HepG2 (cell line): ENCODE measurements around the gene RPS2. TPM values are rescaled to one million over a fixed set of nuclear protein-coding genes. Genes with fewer than 3 reads are reported as not detected.

ENCODE experiments used
- ARID2 ChIP-seq: sonication (generic); formaldehyde crosslinking; IDR thresholded peaks from 2 replicates; pipeline ENCODE4 v1.8.1; 2022; ENCODE audit warnings: mild to moderate bottlenecking, missing genetic modification reagents, borderline replicate concordance
- CENPT ChIP-seq: sonication (generic); formaldehyde crosslinking; IDR thresholded peaks from 2 replicates; pipeline ENCODE4 v1.8.0; 2022; ENCODE audit warnings: low read depth, mild to moderate bottlenecking, moderate library complexity, missing genetic modification reagents
- ELF1 ChIP-seq: sonication (generic); formaldehyde crosslinking; IDR thresholded peaks from 2 replicates; pipeline ENCODE4 v1.4.0; 2020; ENCODE audit warnings: missing genetic modification reagents
- EP300 ChIP-seq, 3 experiments: sonication (generic) in 1 of 3; formaldehyde crosslinking in 1 of 3; IDR thresholded peaks; 2 replicates each; pipeline versions ENCODE4 v1.5.1 to v1.6.1; 2011 to 2020; ENCODE audit warnings: low read depth in 2 of 3, low read length in 2 of 3, borderline replicate concordance in 1 of 3, improper control_type of control experiment in 1 of 3, mild to moderate bottlenecking in 1 of 3, missing genetic modification reagents in 1 of 3, moderate library complexity in 1 of 3
- FOXP1 ChIP-seq, 2 experiments: fragments of 450-650 bp in 1 of 2; IDR thresholded peaks; 2 replicates each; pipeline ENCODE4 v1.6.1; 2017 to 2018; ENCODE audit warnings: antibody characterized with exemption in 1 of 2
- GATAD1 ChIP-seq: IDR thresholded peaks from 2 replicates; pipeline ENCODE4 v1.6.1; 2016; ENCODE audit warnings: missing genetic modification reagents, missing compliant biosample characterization
- HCFC1 ChIP-seq: fragments of 150-350 bp; IDR thresholded peaks from 2 replicates; pipeline ENCODE4 v1.6.1; 2014; ENCODE audit warnings: low read depth, low read length
- HNRNPLL ChIP-seq: fragments of 200-400 bp; formaldehyde crosslinking; IDR thresholded peaks from 2 replicates; pipeline ENCODE4 v1.6.1; 2017; ENCODE audit warnings: mild to moderate bottlenecking, low read depth, low read length; ENCODE audit not compliant: poor library complexity, severe bottlenecking
- KDM4B ChIP-seq: sonication (generic); formaldehyde crosslinking; IDR thresholded peaks from 2 replicates; pipeline ENCODE4 v1.4.0; 2020; ENCODE audit warnings: missing genetic modification reagents
- KLF16 ChIP-seq, 2 experiments: sonication (generic) in 1 of 2; formaldehyde crosslinking in 1 of 2; IDR thresholded peaks; 2 replicates each; pipeline versions ENCODE4 v1.6.1 to v1.8.0; 2016 to 2023; ENCODE audit warnings: missing genetic modification reagents in 2 of 2, missing compliant biosample characterization in 1 of 2
- NFYC ChIP-seq: IDR thresholded peaks from 2 replicates; pipeline ENCODE4 v1.6.1; 2016; ENCODE audit warnings: missing genetic modification reagents, missing compliant biosample characterization
- PAF1 ChIP-seq: IDR thresholded peaks from 2 replicates; pipeline ENCODE4 v1.6.1; 2016; ENCODE audit warnings: missing genetic modification reagents, missing compliant biosample characterization
- RFX5 ChIP-seq: IDR thresholded peaks from 2 replicates; pipeline ENCODE4 v1.6.1; 2011; ENCODE audit warnings: low read depth, low read length, improper control_type of control experiment
- ZNF17 ChIP-seq: sonication (generic); formaldehyde crosslinking; IDR thresholded peaks from 2 replicates; pipeline ENCODE4 v1.5.0; 2020; ENCODE audit warnings: mild to moderate bottlenecking, missing genetic modification reagents
- ZNF569 ChIP-seq: sonication (generic); formaldehyde crosslinking; IDR thresholded peaks from 2 replicates; pipeline ENCODE4 v1.5.0; 2020; ENCODE audit warnings: mild to moderate bottlenecking, missing genetic modification reagents, moderate library complexity, borderline replicate concordance
- ZNF703 ChIP-seq: sonication (generic); formaldehyde crosslinking; IDR thresholded peaks from 2 replicates; pipeline ENCODE4 v1.5.1; 2020; ENCODE audit warnings: missing genetic modification reagents, mild to moderate bottlenecking, moderate library complexity, borderline replicate concordance
- ZSCAN12 ChIP-seq: sonication (generic); formaldehyde crosslinking; IDR thresholded peaks from 2 replicates; pipeline ENCODE4 v1.9.0; 2021; ENCODE audit warnings: mild to moderate bottlenecking, missing genetic modification reagents
- ZSCAN29 ChIP-seq: sonication (generic); formaldehyde crosslinking; conservative IDR thresholded peaks from 2 replicates; pipeline ENCODE4 v1.4.0; 2020; ENCODE audit warnings: mild to moderate bottlenecking, missing genetic modification reagents
- ZSCAN31 ChIP-seq: sonication (generic); formaldehyde crosslinking; IDR thresholded peaks from 2 replicates; pipeline ENCODE4 v1.5.0; 2020; ENCODE audit warnings: low read depth, mild to moderate bottlenecking, missing genetic modification reagents
- polyA plus RNA-seq, 8 experiments: library from polyadenylated mRNA; depleted of rRNA in 3 of 8; stranded (reverse) in 7 of 8; unstranded in 1 of 8; fragments of >200 nt; fragmentation: Illumina TruSeq in 4 of 8; extraction: Trizol in 4 of 8; gene quantifications; 2 replicates each; pipeline versions ENCODE4 v1.2.1 to v1.2.3, GENCODE V29; 2011 to 2016; ENCODE audit warnings: low read depth in 4 of 8, missing spikeins in 1 of 8, mixed read lengths in 1 of 8; ENCODE audit not compliant: insufficient read depth in 1 of 8
- total RNA-seq, 5 experiments: library from RNA; depleted of rRNA; stranded (reverse); fragments of >200 nt; fragmentation: Illumina TruSeq; extraction: Trizol; gene quantifications; 2 replicates each; pipeline ENCODE4 v1.2.3, GENCODE V29; 2016; ENCODE audit warnings: low read depth in 1 of 5
- TF ChIP-seq, protein P1 (sequence below): sonication (generic); formaldehyde crosslinking; IDR thresholded peaks from 2 replicates; pipeline ENCODE4 v1.8.1; 2023; ENCODE audit warnings: mild to moderate bottlenecking, inconsistent platforms, moderate library complexity, missing genetic modification reagents, borderline replicate concordance
- TF ChIP-seq, protein P2 (sequence below): sonication (generic); formaldehyde crosslinking; IDR thresholded peaks from 2 replicates; pipeline ENCODE4 v1.5.0; 2020; ENCODE audit warnings: missing genetic modification reagents, mild to moderate bottlenecking, borderline replicate concordance
- TF ChIP-seq, protein P3 (sequence below): sonication (generic); formaldehyde crosslinking; IDR thresholded peaks from 2 replicates; pipeline ENCODE4 v1.8.1; 2023; ENCODE audit warnings: missing genetic modification reagents, inconsistent platforms, borderline replicate concordance
- TF ChIP-seq, protein P4 (sequence below): IDR thresholded peaks from 2 replicates; pipeline ENCODE4 v1.6.1; 2016; ENCODE audit warnings: low read depth, borderline replicate concordance
- TF ChIP-seq, protein P5 (sequence below): sonication (generic); formaldehyde crosslinking; IDR thresholded peaks from 2 replicates; pipeline ENCODE4 v1.4.0; 2020; ENCODE audit warnings: missing genetic modification reagents

RPS2 gene
- total and polyA plus RNA-seq, 2 of the 13 experiments (the other 11 are each of a cell fraction or from before 2014, with no cell fraction given): 1,908 to 4,514 TPM

DNA sequence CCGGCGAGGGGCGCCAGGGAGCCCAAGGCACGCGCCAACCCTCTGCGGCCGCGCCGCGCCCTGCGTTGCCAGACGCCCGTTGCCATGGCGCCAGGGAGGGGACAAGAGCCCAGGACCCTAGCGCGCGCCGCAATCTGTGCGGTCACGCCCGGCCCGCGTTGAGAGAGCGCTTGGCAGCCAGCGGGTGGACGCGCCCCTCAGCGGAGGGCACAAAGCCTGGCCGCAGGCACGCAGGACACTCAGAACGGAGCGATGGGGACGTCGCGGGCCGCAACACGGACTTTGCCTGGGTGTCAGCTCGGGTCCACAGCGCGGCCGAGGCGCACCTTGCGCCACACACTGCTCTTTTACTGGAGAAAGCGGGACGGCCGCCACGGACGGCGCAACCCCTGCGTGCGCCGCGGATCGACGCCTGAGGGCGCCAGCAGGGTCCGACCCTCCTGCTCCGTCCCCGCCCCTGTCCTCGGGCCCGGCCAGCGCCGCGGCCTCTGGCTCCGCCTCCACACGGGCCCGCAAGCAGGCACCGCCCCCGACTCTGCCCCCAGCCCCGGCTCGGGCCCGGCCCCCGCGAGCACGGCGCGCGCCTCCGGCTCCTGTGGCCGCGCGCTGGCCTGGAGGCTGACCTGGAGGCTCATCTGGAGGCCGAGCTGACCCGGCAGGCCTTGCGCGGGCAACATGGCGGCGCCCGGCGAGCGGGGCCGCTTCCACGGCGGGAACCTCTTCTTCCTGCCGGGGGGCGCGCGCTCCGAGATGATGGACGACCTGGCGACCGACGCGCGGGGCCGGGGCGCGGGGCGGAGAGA is 19.1 kb upstream of the RPS2 start, which contains the start of gene GFER (continued):
- TF ChIP-seq HNRNPLL: peak; percentile 98
- no peak for TF ChIP-seq KDM4B (CRISPR knock-in tag)
- no peak for TF ChIP-seq ZNF17 (CRISPR knock-in tag)
- no peak for TF ChIP-seq FOXP1 (IDR thresholded peaks at IDR 0.05)
- no peak for TF ChIP-seq FOXP1 (CRISPR knock-in tag; IDR thresholded peaks at IDR 0.05)
- TF ChIP-seq RFX5: no peak
- TF ChIP-seq, protein P1, sequence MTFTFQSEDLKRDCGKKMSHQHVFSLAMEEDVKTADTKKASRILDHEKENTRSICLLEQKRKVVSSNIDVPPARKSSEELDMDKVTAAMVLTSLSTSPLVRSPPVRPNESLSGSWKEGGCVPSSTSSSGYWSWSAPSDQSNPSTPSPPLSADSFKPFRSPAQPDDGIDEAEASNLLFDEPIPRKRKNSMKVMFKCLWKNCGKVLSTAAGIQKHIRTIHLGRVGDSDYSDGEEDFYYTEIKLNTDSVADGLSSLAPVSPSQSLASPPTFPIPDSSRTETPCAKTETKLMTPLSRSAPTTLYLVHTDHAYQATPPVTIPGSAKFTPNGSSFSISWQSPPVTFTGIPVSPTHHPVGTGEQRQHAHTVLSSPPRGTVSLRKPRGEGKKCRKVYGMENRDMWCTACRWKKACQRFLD (CRISPR knock-in tag): no peak
- no peak for TF ChIP-seq NFYC (CRISPR knock-in tag)
- TF ChIP-seq, protein P2, sequence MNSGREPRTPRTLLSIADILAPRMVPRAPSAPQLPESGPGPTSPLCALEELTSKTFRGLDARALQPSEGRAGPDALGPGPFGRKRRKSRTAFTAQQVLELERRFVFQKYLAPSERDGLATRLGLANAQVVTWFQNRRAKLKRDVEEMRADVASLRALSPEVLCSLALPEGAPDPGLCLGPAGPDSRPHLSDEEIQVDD (CRISPR knock-in tag): no peak
- TF ChIP-seq, protein P3, sequence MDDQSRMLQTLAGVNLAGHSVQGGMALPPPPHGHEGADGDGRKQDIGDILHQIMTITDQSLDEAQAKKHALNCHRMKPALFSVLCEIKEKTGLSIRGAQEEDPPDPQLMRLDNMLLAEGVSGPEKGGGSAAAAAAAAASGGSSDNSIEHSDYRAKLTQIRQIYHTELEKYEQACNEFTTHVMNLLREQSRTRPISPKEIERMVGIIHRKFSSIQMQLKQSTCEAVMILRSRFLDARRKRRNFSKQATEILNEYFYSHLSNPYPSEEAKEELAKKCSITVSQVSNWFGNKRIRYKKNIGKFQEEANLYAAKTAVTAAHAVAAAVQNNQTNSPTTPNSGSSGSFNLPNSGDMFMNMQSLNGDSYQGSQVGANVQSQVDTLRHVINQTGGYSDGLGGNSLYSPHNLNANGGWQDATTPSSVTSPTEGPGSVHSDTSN (CRISPR knock-in tag): peak; percentile 7; the same call in 1 of the 2 replicates
- 0 out of 2 replicates have a peak, but pooled peaks have one; percentile 35 for TF ChIP-seq CENPT (CRISPR knock-in tag)
- TF ChIP-seq EP300 (IDR thresholded peaks at IDR 0.05; ENCODE audit: low read depth in 2 of 2, low read length in 2 of 2): peak; percentile 9 to 38; a peak in 2 of 4 replicates
- no peak; the same call in none of the 2 replicates for TF ChIP-seq EP300 (CRISPR knock-in tag; IDR thresholded peaks at IDR 0.05; ENCODE audit: borderline replicate concordance)
- TF ChIP-seq ELF1 (CRISPR knock-in tag): peak; percentile 8; the same call in 1 of the 2 replicates
- peak; percentile 51 for TF ChIP-seq HCFC1
- TF ChIP-seq ZSCAN29 (CRISPR knock-in tag): no peak
- TF ChIP-seq ZNF569 (CRISPR knock-in tag): no peak
- TF ChIP-seq, protein P4, sequence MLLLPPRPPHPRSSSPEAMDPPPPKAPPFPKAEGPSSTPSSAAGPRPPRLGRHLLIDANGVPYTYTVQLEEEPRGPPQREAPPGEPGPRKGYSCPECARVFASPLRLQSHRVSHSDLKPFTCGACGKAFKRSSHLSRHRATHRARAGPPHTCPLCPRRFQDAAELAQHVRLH: peak; percentile 82; the same call in 1 of the 2 replicates
- TF ChIP-seq, protein P5, sequence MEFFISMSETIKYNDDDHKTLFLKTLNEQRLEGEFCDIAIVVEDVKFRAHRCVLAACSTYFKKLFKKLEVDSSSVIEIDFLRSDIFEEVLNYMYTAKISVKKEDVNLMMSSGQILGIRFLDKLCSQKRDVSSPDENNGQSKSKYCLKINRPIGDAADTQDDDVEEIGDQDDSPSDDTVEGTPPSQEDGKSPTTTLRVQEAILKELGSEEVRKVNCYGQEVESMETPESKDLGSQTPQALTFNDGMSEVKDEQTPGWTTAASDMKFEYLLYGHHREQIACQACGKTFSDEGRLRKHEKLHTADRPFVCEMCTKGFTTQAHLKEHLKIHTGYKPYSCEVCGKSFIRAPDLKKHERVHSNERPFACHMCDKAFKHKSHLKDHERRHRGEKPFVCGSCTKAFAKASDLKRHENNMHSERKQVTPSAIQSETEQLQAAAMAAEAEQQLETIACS: peak; percentile 97
- TF ChIP-seq ZSCAN31 (CRISPR knock-in tag): no peak; the same call in 1 of the 2 replicates
- no peak for TF ChIP-seq ARID2 (CRISPR knock-in tag)
- TF ChIP-seq ZSCAN12: no peak
- TF ChIP-seq GATAD1 (CRISPR knock-in tag): peak; percentile 83
- TF ChIP-seq KLF16 (CRISPR knock-in tag; IDR thresholded peaks at IDR 0.05): peak in 1 of 2 experiments; percentile 46; a peak in 1 of 4 replicates
- no peak; the same call in 1 of the 2 replicates for TF ChIP-seq ZNF703
- TF ChIP-seq PAF1: no peak
